Measurements from ENCODE around the gene LLPH. TPM values are rescaled to one million over a fixed set of nuclear protein-coding genes. Genes with fewer than 3 reads are reported as not detected.
A peak's percentile ranks its signal among the peaks of the same experiment; 100 is the strongest.

The LLPH gene
- total and polyA plus RNA-seq, 5 donors: 16.4 to 20.5 (median 17.3) TPM

DNA sequence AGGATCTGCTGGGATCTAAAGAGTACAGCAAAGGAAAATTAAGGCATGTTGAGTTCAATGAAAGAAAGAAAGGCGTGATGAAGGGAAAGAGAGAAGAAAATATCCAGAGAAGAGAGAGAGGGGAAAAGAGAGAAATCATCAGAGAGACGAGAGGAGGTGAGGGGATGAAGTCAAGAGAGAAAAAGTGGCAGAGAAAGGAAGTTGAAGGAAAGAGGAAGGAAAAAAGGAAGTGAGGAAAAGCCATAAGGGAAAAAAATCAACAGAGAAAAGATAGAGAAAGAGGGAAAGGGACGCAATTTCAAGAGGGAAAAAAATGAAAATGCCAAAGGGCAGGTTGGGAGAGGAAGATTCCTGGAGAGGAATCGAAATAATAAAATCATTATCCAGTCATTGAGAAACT lies 40.4 kb downstream of the LLPH start:
- no peak overlapping the region for H3K4me3 ChIP-seq (ENCODE audit: low read length)
- WGBS: 75% methylated on average over 4 of the region's 4 CpGs
- intact Hi-C loops (cut with DNase I): no loop called here
- ATAC-seq (no peak), DNase-seq (no peak)
- H3K9me3 ChIP-seq (ENCODE audit: control insufficient read depth, low read length): no peaks in the 10 kb centered on the region
- no peak overlapping the region for H3K27ac ChIP-seq (ENCODE audit: low read length)
- no peaks in the 10 kb centered on the region for H3K27me3 ChIP-seq (ENCODE audit: control insufficient read depth, insufficient read depth)
- no peaks in the 10 kb centered on the region for H3K4me1 ChIP-seq (ENCODE audit: control insufficient read depth, insufficient read depth, low read length)

DNA sequence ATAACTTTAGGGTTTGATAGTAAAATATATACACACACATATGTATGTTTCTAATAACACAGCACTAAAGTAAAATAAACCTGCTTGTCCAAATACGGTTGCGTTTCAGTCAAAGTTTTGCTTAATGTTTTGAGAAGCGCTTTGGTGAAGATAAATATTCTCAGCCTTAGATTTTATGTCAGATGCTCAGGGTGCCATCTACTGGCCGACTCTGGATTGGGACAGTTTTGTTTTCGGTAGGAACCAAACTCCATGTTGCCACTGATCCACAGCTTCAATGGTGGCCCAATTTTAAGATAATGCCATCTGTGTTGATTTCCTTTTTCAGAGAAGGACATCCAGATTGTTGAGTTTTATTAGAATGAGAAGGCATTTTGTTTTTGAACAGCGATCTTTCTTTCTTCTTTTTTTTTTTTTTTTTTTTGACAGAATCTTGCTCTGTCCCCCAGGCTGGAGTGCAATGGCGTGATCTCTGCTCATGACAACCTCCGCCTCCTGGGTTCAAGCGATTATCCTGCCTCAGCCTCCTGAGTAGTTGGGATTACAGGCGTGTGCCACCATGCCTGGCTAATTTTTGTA lies 43.1 kb downstream of the LLPH start:
- intact Hi-C loops (cut with DNase I): loop anchor here in 3 of 4 donors (5.0 to 10.0 kb wide), 2 partner anchors 523 to 530 kb away; no protein-coding TSS in a partner anchor
- peak; percentile 54 to 79 (median 65) for DNase-seq
- Histone ChIP-seq H3K4me1 (ENCODE audit: control insufficient read depth, insufficient read depth, low read length) (no peaks in the 10 kb centered on the region), H3K9me3 (ENCODE audit: control insufficient read depth, low read length) (no peaks in the 10 kb centered on the region), H3K27ac (ENCODE audit: low read length) (no peak overlapping the region), H3K4me3 (ENCODE audit: low read length) (no peak overlapping the region), H3K27me3 (ENCODE audit: control insufficient read depth, insufficient read depth) (no peaks in the 10 kb centered on the region)
- ATAC-seq: peak; percentile 54 to 61
- 32% methylated on average over 10 of the region's 10 CpGs for WGBS

DNA sequence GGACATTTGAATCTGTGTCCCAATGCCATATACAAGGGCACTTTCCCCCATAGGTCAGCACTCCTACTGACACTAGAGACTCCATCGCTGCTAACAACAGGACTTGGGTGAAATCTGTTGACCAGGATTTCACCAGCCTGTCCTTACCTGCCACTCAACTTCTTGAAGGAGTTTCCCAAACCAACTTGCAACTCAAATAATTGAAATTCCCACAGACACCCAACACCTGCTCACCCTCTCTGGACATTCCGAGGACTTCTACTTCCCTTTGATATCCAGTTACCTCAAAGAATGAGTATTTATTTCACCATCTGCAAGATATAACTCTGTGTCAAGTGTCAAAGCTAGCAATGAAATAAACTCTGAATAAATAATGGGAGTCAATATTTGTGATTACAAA lies 44.6 kb downstream of the LLPH start:
- no peak for DNase-seq
- intact Hi-C loops (cut with DNase I): loop anchor here in 3 of 4 donors (5.0 to 10.0 kb wide), 2 partner anchors 521 to 529 kb away; no protein-coding TSS in a partner anchor
- H3K4me1 ChIP-seq (ENCODE audit: control insufficient read depth, insufficient read depth, low read length): no peaks in the 10 kb centered on the region
- no peak overlapping the region for H3K4me3 ChIP-seq (ENCODE audit: low read length)
- H3K27ac ChIP-seq (ENCODE audit: low read length): no peak overlapping the region
- no peak for ATAC-seq
- H3K27me3 ChIP-seq (ENCODE audit: control insufficient read depth, insufficient read depth): no peaks in the 10 kb centered on the region
- WGBS: 91% methylated on average over 2 of the region's 2 CpGs
- H3K9me3 ChIP-seq (ENCODE audit: control insufficient read depth, low read length): no peaks in the 10 kb centered on the region

DNA sequence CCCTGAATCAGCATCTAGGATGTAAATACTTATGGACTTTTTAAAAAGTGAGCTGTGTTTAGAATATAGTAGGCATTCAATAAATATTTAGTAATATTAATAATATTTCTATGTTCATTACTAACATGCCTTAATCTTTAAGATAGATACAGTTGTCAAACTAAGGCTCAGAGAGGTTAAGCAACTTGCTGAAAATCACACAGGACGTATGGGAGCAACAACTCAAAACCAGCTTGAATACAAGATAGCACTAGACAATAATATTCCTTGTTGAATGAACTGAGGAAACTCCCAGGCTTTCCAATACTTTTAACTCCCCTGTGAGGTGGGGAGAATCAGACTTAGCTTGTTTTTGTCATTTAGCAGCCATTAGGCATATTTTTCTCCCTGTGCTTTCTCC lies 45.3 kb downstream of the LLPH start:
- H3K4me1 ChIP-seq (ENCODE audit: control insufficient read depth, insufficient read depth, low read length): no peaks in the 10 kb centered on the region
- DNase-seq (no peak), ATAC-seq (no peak)
- no peak overlapping the region for H3K27ac ChIP-seq (ENCODE audit: low read length)
- H3K9me3 ChIP-seq (ENCODE audit: control insufficient read depth, low read length): no peaks in the 10 kb centered on the region
- no peak overlapping the region for H3K4me3 ChIP-seq (ENCODE audit: low read length)
- no peaks in the 10 kb centered on the region for H3K27me3 ChIP-seq (ENCODE audit: control insufficient read depth, insufficient read depth)
- 64% methylated on average over 1 of the region's 1 CpG for WGBS
- intact Hi-C loops (cut with DNase I): loop anchor here in 3 of 4 donors (5.0 to 10.0 kb wide), 2 partner anchors 520 to 528 kb away; no protein-coding TSS in a partner anchor

DNA sequence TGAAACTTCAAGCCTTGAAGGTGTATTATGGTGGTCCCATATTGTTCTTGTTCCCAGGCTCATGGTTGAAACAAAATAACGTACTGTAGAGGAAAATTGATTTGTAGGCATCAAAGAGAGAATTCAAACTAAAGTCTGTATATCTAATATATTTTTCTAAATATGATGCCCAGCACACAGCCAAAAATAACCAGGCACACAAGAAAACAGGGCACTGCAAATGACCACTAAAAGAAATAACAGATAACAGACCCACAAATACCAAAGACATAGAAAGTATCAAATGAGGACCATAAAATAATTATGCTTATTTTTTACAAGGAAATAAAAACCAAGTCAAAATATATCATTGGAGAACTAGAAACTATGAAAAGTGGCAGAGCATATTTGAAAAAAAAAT lies 46.8 kb downstream of the LLPH start:
- intact Hi-C loops (cut with DNase I): loop anchor here in 1 of 4 donors (10.0 kb wide), 1 partner anchor 519 kb away; no protein-coding TSS in a partner anchor
- 91% methylated on average over 1 of the region's 1 CpG for WGBS
- Histone ChIP-seq H3K9me3 (ENCODE audit: control insufficient read depth, low read length) (no peaks in the 10 kb centered on the region), H3K27ac (ENCODE audit: low read length) (no peak overlapping the region), H3K4me3 (ENCODE audit: low read length) (no peak overlapping the region), H3K4me1 (ENCODE audit: control insufficient read depth, insufficient read depth, low read length) (no peaks in the 10 kb centered on the region), H3K27me3 (ENCODE audit: control insufficient read depth, insufficient read depth) (no peaks in the 10 kb centered on the region)
- ATAC-seq (no peak), DNase-seq (no peak)

DNA sequence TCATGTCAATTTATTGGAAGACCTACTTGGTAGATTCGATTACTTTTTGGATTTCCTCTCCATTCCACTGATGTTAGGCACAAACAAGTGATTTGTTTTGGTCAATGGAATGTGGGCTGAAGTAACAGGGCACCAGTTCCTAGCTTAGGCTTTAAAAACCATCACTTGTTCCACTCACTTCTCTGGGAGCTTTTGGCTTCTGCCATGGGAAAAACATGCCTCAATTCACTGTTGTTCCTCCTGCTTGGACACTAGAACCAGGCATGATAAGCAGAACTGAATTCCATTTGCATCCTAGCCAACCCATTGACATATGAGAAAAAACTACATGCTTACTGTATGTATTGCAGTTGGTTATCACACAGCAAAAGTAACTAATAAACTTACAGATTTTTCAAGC lies 47.8 kb downstream of the LLPH start:
- H3K27ac ChIP-seq (ENCODE audit: low read length): no peak overlapping the region
- WGBS: 81% methylated on average over 1 of the region's 1 CpG
- H3K27me3 ChIP-seq (ENCODE audit: control insufficient read depth, insufficient read depth): no peaks in the 10 kb centered on the region
- no peak overlapping the region for H3K4me3 ChIP-seq (ENCODE audit: low read length)
- no peaks in the 10 kb centered on the region for H3K9me3 ChIP-seq (ENCODE audit: control insufficient read depth, low read length)
- intact Hi-C loops (cut with DNase I): loop anchor here in 1 of 4 donors (10.0 kb wide), 1 partner anchor 518 kb away; no protein-coding TSS in a partner anchor
- DNase-seq: no peak
- ATAC-seq: no peak
- no peaks in the 10 kb centered on the region for H3K4me1 ChIP-seq (ENCODE audit: control insufficient read depth, insufficient read depth, low read length)

DNA sequence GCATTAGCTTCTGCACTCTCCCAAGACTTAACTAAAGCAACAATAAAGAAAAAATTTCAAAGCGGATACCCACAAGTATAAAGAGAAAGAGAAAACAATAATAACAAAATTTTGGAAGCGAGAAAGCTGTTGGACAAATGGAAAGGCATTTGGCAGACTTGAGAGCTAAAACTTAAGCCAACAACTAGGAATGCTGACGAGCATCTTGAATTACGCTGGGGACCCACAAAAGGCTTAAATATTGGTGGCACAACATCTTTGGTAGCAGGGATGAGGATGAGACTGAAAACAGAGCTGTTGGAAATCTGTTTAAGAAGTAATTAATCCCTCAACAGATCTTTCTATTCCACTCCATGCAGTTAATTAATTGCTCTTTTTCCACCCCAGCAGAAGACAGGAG lies 49.8 kb downstream of the LLPH start:
- intact Hi-C loops (cut with DNase I): loop anchor here in 1 of 4 donors (10.0 kb wide), 1 partner anchor 516 kb away; no protein-coding TSS in a partner anchor
- Histone ChIP-seq H3K4me1 (ENCODE audit: control insufficient read depth, insufficient read depth, low read length) (no peaks in the 10 kb centered on the region), H3K9me3 (ENCODE audit: control insufficient read depth, low read length) (no peaks in the 10 kb centered on the region), H3K4me3 (ENCODE audit: low read length) (no peak overlapping the region), H3K27me3 (ENCODE audit: control insufficient read depth, insufficient read depth) (peaks cover under 1% of the 10 kb centered on the region), H3K27ac (ENCODE audit: low read length) (no peak overlapping the region)
- WGBS: 69% methylated on average over 4 of the region's 4 CpGs
- DNase-seq: no peak
- no peak for ATAC-seq

DNA sequence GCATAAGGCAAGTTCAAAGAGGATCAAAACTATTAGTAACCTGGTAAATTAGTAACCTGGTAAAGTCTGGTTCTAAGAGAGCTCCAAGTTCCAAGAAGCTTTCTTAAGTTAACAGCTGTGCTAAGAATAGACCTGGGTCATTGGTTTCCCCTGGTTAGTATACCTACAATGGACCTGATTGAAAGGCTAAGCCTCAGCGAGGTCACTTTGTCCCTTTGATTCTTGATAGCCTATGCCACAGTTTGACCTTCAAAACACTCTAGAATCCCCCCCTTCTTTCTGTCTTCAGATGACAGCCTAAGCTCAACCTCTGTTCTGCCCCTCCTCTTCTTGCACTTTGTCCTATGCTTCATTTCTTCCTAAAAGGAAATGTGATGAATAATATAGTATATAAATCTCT lies 53.0 kb downstream of the LLPH start:
- no peak for ATAC-seq
- intact Hi-C loops (cut with DNase I): no loop called here
- peaks cover 2% of the 10 kb centered on the region for H3K27me3 ChIP-seq (ENCODE audit: control insufficient read depth, insufficient read depth)

DNA sequence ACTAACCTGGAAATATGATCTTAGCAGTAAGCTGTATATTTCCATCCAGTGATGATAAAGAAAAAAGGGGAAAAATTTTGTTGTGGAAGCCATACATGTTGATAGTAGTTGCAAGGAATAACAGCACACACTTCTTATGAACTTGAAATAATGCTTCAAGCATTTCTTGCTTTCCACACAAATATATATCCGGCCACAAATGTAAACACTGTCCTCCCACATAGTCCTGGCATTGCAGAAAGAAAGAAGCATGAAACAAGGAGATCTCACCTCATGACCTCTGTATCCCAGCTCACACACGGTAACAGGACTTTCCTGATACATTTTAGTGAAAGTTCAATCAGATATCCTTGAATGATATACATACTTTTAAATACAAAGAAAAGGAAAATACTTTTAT lies 56.0 kb downstream of the LLPH start:
- no peaks in the 10 kb centered on the region for H3K4me1 ChIP-seq (ENCODE audit: control insufficient read depth, insufficient read depth, low read length)
- H3K9me3 ChIP-seq (ENCODE audit: control insufficient read depth, low read length): no peaks in the 10 kb centered on the region
- DNase-seq (no peak), ATAC-seq (no peak)
- intact Hi-C loops (cut with DNase I): no loop called here
- H3K27me3 ChIP-seq (ENCODE audit: control insufficient read depth, insufficient read depth): peaks cover 2% of the 10 kb centered on the region
- 52% methylated on average over 2 of the region's 2 CpGs for WGBS
- no peak overlapping the region for H3K27ac ChIP-seq (ENCODE audit: low read length)
- no peak overlapping the region for H3K4me3 ChIP-seq (ENCODE audit: low read length)

More for the DNA sequence above, 53.0 kb downstream of the LLPH start:
- Histone ChIP-seq H3K27ac (ENCODE audit: low read length) (no peak overlapping the region), H3K4me1 (ENCODE audit: control insufficient read depth, insufficient read depth, low read length) (no peaks in the 10 kb centered on the region), H3K4me3 (ENCODE audit: low read length) (no peak overlapping the region), H3K9me3 (ENCODE audit: control insufficient read depth, low read length) (no peaks in the 10 kb centered on the region)
- DNase-seq: no peak
- 82% methylated on average over 1 of the region's 1 CpG for WGBS

DNA sequence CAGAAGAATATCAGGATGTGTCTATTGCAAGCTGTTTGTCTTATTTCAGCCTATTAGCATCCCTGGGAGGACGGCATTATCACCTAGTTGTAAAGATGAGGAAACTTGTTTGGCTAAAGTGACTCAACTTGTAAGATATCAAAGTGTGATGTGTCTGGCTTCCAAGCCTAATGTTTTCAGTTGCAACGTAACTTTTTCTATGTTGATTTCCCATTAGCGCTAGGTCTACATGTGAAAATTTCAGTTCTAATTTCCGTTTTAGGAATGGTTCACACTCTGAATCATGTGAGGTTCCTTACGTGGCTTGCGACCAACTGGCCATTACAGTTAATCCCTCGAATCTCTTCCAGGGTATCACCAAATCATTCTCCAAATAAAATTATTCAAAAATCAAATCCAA lies 58.0 kb downstream of the LLPH start:
- DNase-seq (no peak), ATAC-seq (no peak)
- Histone ChIP-seq H3K27me3 (ENCODE audit: control insufficient read depth, insufficient read depth) (peaks cover 2% of the 10 kb centered on the region), H3K9me3 (ENCODE audit: control insufficient read depth, low read length) (no peaks in the 10 kb centered on the region), H3K27ac (ENCODE audit: low read length) (no peak overlapping the region), H3K4me3 (ENCODE audit: low read length) (no peak overlapping the region), H3K4me1 (ENCODE audit: control insufficient read depth, insufficient read depth, low read length) (no peaks in the 10 kb centered on the region)
- intact Hi-C loops (cut with DNase I): no loop called here
- WGBS: 80% methylated on average over 7 of the region's 7 CpGs

DNA sequence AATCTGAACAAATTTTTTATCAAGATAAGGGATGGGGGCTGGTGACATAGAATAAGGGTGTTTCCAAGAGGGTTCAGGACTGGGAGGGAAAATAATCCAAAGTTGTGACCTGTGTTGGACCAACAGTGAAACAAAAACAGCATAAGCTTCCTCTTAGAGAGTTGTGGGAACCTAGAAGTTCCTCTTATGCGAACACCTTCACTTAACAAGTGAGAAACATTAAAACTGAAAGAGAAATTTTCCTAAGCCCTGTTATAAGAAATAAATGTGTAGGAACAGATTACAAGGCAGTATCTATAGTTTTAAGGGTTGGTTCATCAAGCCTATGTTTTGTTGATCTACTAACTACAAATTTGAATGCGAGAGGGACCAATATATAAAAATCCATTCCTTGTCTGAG lies 58.4 kb downstream of the LLPH start:
- no peak for ATAC-seq
- Histone ChIP-seq H3K27me3 (ENCODE audit: control insufficient read depth, insufficient read depth) (peaks cover 2% of the 10 kb centered on the region), H3K9me3 (ENCODE audit: control insufficient read depth, low read length) (no peaks in the 10 kb centered on the region), H3K4me1 (ENCODE audit: control insufficient read depth, insufficient read depth, low read length) (no peaks in the 10 kb centered on the region), H3K27ac (ENCODE audit: low read length) (no peak overlapping the region), H3K4me3 (ENCODE audit: low read length) (no peak overlapping the region)
- 82% methylated on average over 2 of the region's 2 CpGs for WGBS
- intact Hi-C loops (cut with DNase I): no loop called here
- no peak for DNase-seq

DNA sequence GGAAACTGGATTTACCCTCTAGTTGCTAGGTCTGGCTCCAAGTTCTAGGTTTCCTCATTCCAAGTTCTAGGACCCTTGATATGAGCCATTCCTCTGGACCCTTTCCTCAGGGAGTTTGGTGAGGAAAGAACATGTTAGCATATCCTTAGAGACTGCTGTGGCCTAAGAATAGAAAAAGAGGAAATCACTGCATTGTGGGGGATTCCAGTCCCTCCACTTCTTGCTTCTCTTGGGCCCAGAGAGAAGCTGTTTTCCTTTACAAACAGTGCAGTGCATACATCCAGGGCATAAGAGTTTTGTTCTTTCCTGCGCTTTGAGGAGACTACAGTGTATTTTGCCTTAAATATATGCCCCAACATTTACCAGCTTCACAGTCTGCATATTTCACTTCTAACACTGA lies 59.0 kb downstream of the LLPH start:
- 86% methylated on average over 1 of the region's 1 CpG for WGBS
- Histone ChIP-seq H3K4me1 (ENCODE audit: control insufficient read depth, insufficient read depth, low read length) (no peaks in the 10 kb centered on the region), H3K27ac (ENCODE audit: low read length) (no peak overlapping the region), H3K9me3 (ENCODE audit: control insufficient read depth, low read length) (no peaks in the 10 kb centered on the region), H3K4me3 (ENCODE audit: low read length) (no peak overlapping the region), H3K27me3 (ENCODE audit: control insufficient read depth, insufficient read depth) (peaks cover 2% of the 10 kb centered on the region)
- ATAC-seq (no peak), DNase-seq (no peak)
- intact Hi-C loops (cut with DNase I): no loop called here

Measured in right cardiac atrium (tissue), 5 donors.